Measurements from ENCODE around the gene CHSY1.

DNA sequence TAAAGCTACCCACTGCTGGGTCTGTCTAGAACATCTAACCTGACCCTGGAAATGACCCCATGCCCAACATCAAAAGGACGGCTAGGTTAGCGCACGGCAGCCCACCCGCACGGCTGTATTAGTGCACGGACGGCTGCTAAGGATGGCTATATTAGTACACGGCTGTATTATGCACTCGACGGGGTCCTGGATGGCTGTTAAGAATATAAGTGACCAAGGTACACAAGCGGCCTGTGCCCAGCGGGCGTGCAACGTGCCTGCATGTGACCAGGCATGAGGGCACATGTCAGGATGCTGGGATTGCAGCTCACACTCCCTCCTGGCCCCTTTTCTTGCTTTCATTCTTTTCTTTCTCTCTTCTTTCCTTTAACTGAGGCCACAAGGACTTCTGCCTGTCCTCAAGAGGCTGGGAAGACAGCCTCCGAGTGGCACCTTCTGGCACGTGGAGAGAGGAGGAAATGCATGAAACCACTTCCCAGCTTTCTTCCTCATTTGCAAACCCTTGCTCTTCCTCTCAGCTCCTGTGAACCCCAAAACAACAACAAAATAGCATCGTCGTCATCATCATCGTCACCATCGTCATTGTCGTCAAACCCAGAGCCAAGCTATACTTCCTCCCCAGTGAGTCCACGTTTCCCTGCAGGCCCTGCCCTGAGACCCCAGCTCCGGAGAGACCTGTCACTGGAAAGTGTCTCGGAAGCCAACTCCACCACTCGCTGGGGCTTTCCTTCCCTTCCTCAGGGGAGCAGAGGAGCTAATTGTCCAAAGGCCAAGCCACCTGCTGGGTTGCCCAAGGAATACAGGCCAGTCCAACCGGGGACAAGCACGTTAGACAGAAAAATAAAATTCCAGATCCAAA lies 101.8 kb downstream of the CHSY1 start:
- no peak for TF ChIP-seq POLR2AphosphoS5 (IDR thresholded peaks at IDR 0.05)
- TF ChIP-seq, protein P1, sequence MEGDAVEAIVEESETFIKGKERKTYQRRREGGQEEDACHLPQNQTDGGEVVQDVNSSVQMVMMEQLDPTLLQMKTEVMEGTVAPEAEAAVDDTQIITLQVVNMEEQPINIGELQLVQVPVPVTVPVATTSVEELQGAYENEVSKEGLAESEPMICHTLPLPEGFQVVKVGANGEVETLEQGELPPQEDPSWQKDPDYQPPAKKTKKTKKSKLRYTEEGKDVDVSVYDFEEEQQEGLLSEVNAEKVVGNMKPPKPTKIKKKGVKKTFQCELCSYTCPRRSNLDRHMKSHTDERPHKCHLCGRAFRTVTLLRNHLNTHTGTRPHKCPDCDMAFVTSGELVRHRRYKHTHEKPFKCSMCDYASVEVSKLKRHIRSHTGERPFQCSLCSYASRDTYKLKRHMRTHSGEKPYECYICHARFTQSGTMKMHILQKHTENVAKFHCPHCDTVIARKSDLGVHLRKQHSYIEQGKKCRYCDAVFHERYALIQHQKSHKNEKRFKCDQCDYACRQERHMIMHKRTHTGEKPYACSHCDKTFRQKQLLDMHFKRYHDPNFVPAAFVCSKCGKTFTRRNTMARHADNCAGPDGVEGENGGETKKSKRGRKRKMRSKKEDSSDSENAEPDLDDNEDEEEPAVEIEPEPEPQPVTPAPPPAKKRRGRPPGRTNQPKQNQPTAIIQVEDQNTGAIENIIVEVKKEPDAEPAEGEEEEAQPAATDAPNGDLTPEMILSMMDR (IDR thresholded peaks at IDR 0.05): no peak

Measured in stomach (tissue), 4 donors.